B cell (primary cell): ENCODE data around the gene MYORG. TPM values are rescaled to one million over a fixed set of nuclear protein-coding genes. Genes with fewer than 3 reads are reported as not detected.

Experiments
- ATAC-seq: fragments of 200-7000 bp; cut with Tn5 transposase; one replicate; pipeline ENCODE4 v1.10.0; 2021; ENCODE audit warnings: low read depth, mild to moderate bottlenecking, moderate number of reproducible peaks, moderate library complexity
- CTCF ChIA-PET: fragments of 350-600 bp; sonication (Branson Sonifier 250); formaldehyde crosslinking; loops from one replicate; lab custom pipeline; 2021; ENCODE audit warnings: antibody characterized with exemption, inconsistent platforms; lab: Charles Lee
- POLR2A ChIA-PET: fragments of 350-600 bp; sonication (Branson Sonifier 250); formaldehyde crosslinking; loops from one replicate; lab custom pipeline; 2021; ENCODE audit warnings: antibody characterized with exemption; lab: Charles Lee
- DNase-seq: peaks from one replicate; pipeline ENCODE4 v3.0.0; 2013
- H2AFZ ChIP-seq: 2 replicates; pipeline ENCODE4 v1.6.1; 2012; ENCODE audit warnings: mild to moderate bottlenecking, low read depth, low read length; ENCODE audit not compliant: insufficient read depth, poor library complexity, severe bottlenecking
- H3K27ac ChIP-seq, 2 donors: 1 replicate in 1 of 2; 2 replicates in 1 of 2; pipeline ENCODE4 v1.5.1; 2012 to 2013; ENCODE audit warnings: low read length in 2 of 2, mild to moderate bottlenecking in 2 of 2, moderate library complexity in 1 of 2
- H3K27me3 ChIP-seq, 4 experiments: fragments of 200-600 bp in 1 of 4; sonication (generic) in 1 of 4; replicated peaks in 1 of 4; 1 replicate in 2 of 4; 2 replicates in 2 of 4; pipeline versions ENCODE4 v1.6.1 to v1.7.0; 2013 to 2016; ENCODE audit warnings: low read length in 3 of 4, mild to moderate bottlenecking in 2 of 4, mixed read lengths in 1 of 4, moderate library complexity in 1 of 4; ENCODE audit not compliant: insufficient read depth in 4 of 4, control insufficient read depth in 3 of 4; ENCODE audit errors: control extremely low read depth in 1 of 4
- H3K36me3 ChIP-seq, 2 experiments: replicated peaks in 1 of 2; 1 replicate in 1 of 2; 2 replicates in 1 of 2; pipeline versions ENCODE4 v1.6.1 to v1.7.1; 2013; ENCODE audit warnings: low read length in 1 of 2; ENCODE audit not compliant: insufficient read depth in 2 of 2, control insufficient read depth in 1 of 2; ENCODE audit errors: control extremely low read depth in 1 of 2, extremely low read depth in 1 of 2
- H3K4me1 ChIP-seq, 2 donors: fragments of 200-600 bp in 1 of 2; sonication (generic) in 1 of 2; 1 replicate in 1 of 2; 2 replicates in 1 of 2; pipeline versions ENCODE4 v1.5.1 to v1.6.1; 2013 to 2017; ENCODE audit warnings: low read length in 2 of 2; ENCODE audit not compliant: control insufficient read depth in 2 of 2, insufficient read depth in 2 of 2
- H3K4me2 ChIP-seq: replicated peaks from 2 replicates; pipeline ENCODE3; 2012; ENCODE audit warnings: mild to moderate bottlenecking, low read depth, low read length; ENCODE audit not compliant: poor library complexity, severe bottlenecking
- H3K4me3 ChIP-seq, 5 experiments: fragments of 200-600 bp in 1 of 5; sonication (generic) in 1 of 5; 1 replicate in 3 of 5; 2 replicates in 2 of 5; pipeline versions ENCODE4 v1.5.1 to v1.7.0; 2011 to 2016; ENCODE audit warnings: low read length in 4 of 5, mild to moderate bottlenecking in 4 of 5, low read depth in 2 of 5, control low read depth in 1 of 5, moderate library complexity in 1 of 5; ENCODE audit not compliant: insufficient read depth in 1 of 5; ENCODE audit errors: control extremely low read depth in 1 of 5, extremely low read depth in 1 of 5
- H3K79me2 ChIP-seq: fragments of 200-600 bp; sonication (generic); one replicate; pipeline ENCODE4 v1.6.0; 2016; ENCODE audit warnings: low read length; ENCODE audit not compliant: control insufficient read depth, insufficient read depth
- H3K9ac ChIP-seq: fragments of 200-600 bp; sonication (generic); 2 replicates; pipeline ENCODE4 v1.6.1; 2017; ENCODE audit warnings: mild to moderate bottlenecking, low read length, moderate library complexity
- H3K9me3 ChIP-seq, 3 donors: one replicate each; pipeline versions ENCODE4 v1.6.1 to v1.7.1; 2013; ENCODE audit warnings: low read length in 2 of 3; ENCODE audit not compliant: control insufficient read depth in 2 of 3, insufficient read depth in 1 of 3; ENCODE audit errors: control extremely low read depth in 1 of 3
- H4K20me1 ChIP-seq: 2 replicates; pipeline ENCODE4 v1.6.0; 2012; ENCODE audit warnings: mild to moderate bottlenecking, low read length; ENCODE audit not compliant: insufficient read depth, control insufficient read depth, poor library complexity, severe bottlenecking
- H3K27ac Mint-ChIP-seq: one replicate; pipeline ENCODE4 v1.8.0; 2021; ENCODE audit warnings: mixed read lengths
- H3K27me3 Mint-ChIP-seq: one replicate; pipeline ENCODE4 v1.8.0; 2021; ENCODE audit warnings: mixed read lengths
- H3K4me1 Mint-ChIP-seq: one replicate; pipeline ENCODE4 v1.8.0; 2021; ENCODE audit warnings: mixed read lengths
- H3K4me3 Mint-ChIP-seq: one replicate; pipeline ENCODE4 v1.8.0; 2021; ENCODE audit warnings: mixed read lengths
- H3K9me3 Mint-ChIP-seq: one replicate; pipeline ENCODE4 v1.8.0; 2022; ENCODE audit warnings: mixed read lengths; ENCODE audit not compliant: insufficient read depth
- CTCF ChIP-seq: fragments of 200-600 bp; IDR thresholded peaks from one replicate; pipeline ENCODE4 v1.8.0; 2022; ENCODE audit warnings: antibody characterized with exemption, mild to moderate bottlenecking
- EZH2 ChIP-seq: IDR thresholded peaks from 2 replicates; pipeline ENCODE4 v1.6.1; 2012; ENCODE audit warnings: borderline replicate concordance, low read depth, mild to moderate bottlenecking, moderate library complexity, low read length; ENCODE audit not compliant: insufficient read depth, poor library complexity, severe bottlenecking
- WGBS: methylation state at CpG from one replicate; pipeline ENCODE4 v1.1.5; 2013; ENCODE audit warnings: missing lambda C conversion rate; ENCODE audit not compliant: insufficient coverage; 5-methylcytosine and 5-hydroxymethylcytosine counted together
- intact Hi-C: fragments of 100-400 bp; cut with micrococcal nuclease; formaldehyde crosslinking; loops from one replicate; pipeline ENCODE4 v1.10.0; 2022
- polyA plus RNA-seq: library from polyadenylated mRNA; depleted of rRNA; stranded (reverse); fragments of >200 nt; gene quantifications from 2 replicates; pipeline ENCODE4 v1.2.3, GENCODE V29; 2012
- total RNA-seq, 2 donors: library from RNA; stranded (reverse); fragments of 120-200 nt in 1 of 2; gene quantifications; 1 replicate in 1 of 2; 2 replicates in 1 of 2; pipeline versions ENCODE4 v1.2.3 to v1.2.4, GENCODE V29; 2013 to 2022

The MYORG gene
- total and polyA plus RNA-seq, 2 donors (not counting 1 experiment from before 2014, with no cell fraction given) = 0.27 to 0.37 TPM

- Histone ChIP-seq H3K4me2 (peak overlapping the region; percentile 15), H3K9ac (no peak overlapping the region), H3K79me2 (no peaks in the 10 kb centered on the region), H4K20me1 (no peaks in the 10 kb centered on the region), H3K4me3 (no peak overlapping the region), H2AFZ (no peak overlapping the region), H3K4me1 (peaks cover 5 to 7% of the 10 kb centered on the region in 2 donors), H3K27ac (no peak overlapping the region), H3K9me3 (peaks cover 0 to 29% (median 0%) of the 10 kb centered on the region in 3 donors), H3K36me3 (no peaks in the 10 kb centered on the region), H3K27me3 (no peaks in the 10 kb centered on the region)
- WGBS = 95% methylated on average over 105 of the region's 105 CpGs
- peaks cover 9% of the 10 kb centered on the region for H3K4me1 Mint-ChIP-seq
- H3K9me3 Mint-ChIP-seq = no peaks in the 10 kb centered on the region
- CTCF ChIA-PET = no interaction called here
- intact Hi-C loops = loop anchor here (10.0 kb wide), 2 partner anchors 446 to 896 kb away; partner anchors contain the start of gene NOL6
- POLR2A ChIA-PET = no interaction called here
- H3K27me3 Mint-ChIP-seq = no peaks in the 10 kb centered on the region
- H3K4me3 Mint-ChIP-seq = peak overlapping the region; percentile 53
- H3K27ac Mint-ChIP-seq = no peak overlapping the region
- DNase-seq (peak; percentile 17), ATAC-seq (peak; percentile 24)
- no peak for TF ChIP-seq EZH2
- TF ChIP-seq CTCF = no peak
Measured at GRCh38 chr9:34370970-34371880, 5.5 kb downstream of the MYORG start.
